T-helper 17 cell (primary cell): ENCODE data around the gene GAB4. TPM values are rescaled to one million over a fixed set of nuclear protein-coding genes. Genes with fewer than 3 reads are reported as not detected.

ENCODE experiments used
- ATAC-seq: fragments of 150-1000 bp; cut with Tn5 transposase; 2 replicates; pipeline ENCODE4 v1.10.0; 2021; ENCODE audit warnings: mild to moderate bottlenecking, moderate library complexity
- DNase-seq, 3 donors: peaks; one replicate each; pipeline versions ENCODE4 v3.0.0 to v3.0.0-alpha.2; 2020 to 2021
- H3K9me3 ChIP-seq: one replicate; pipeline ENCODE4 v1.7.0; 2013; ENCODE audit warnings: low read length, mild to moderate bottlenecking; ENCODE audit not compliant: control insufficient read depth, poor library complexity, severe bottlenecking
- H3K27ac Mint-ChIP-seq: one replicate; pipeline ENCODE4 v1.8.0; 2022; ENCODE audit warnings: mild to moderate bottlenecking, moderate library complexity, mixed read lengths
- H3K27me3 Mint-ChIP-seq: one replicate; pipeline ENCODE4 v1.8.0; 2022; ENCODE audit warnings: mixed read lengths
- H3K36me3 Mint-ChIP-seq: one replicate; pipeline ENCODE4 v1.8.0; 2022; ENCODE audit warnings: low read depth, mixed read lengths
- H3K4me1 Mint-ChIP-seq: one replicate; pipeline ENCODE4 v1.8.0; 2022; ENCODE audit warnings: mild to moderate bottlenecking, mixed read lengths
- H3K4me3 Mint-ChIP-seq: one replicate; pipeline ENCODE4 v1.8.0; 2022; ENCODE audit warnings: mild to moderate bottlenecking, moderate library complexity, mixed read lengths
- total RNA-seq, 4 donors: library from RNA in 2 of 4; stranded (reverse) in 2 of 4; gene quantifications; one replicate each; pipeline ENCODE4 v1.2.3 and lab custom pipeline; 2022 to 2026

Gene GAB4
- total RNA-seq, 2 donors from 2014 or later = not detected

DNA sequence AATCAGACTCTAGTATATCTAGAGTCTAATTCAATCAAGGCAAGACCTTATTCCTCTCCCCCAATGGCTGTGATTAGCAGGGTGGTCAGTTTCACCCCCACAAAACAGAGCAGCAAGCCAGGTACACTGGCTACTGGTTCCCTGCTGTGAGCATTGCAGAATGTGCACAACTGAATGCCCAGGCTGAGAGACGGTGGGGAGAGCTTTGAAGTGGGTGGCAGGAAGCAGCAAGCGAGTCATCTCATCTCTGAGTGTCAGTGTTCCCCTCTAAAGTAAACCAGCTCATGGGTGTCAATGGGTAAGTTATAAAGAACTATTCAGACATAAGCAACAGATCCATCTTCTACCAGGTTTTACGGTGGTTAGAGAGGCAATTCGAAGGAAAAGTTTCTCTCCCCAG lies 37.6 kb downstream of the GAB4 start:
- Mint-ChIP-seq H3K4me1 (peaks cover 4% of the 10 kb centered on the region), H3K27ac (no peak overlapping the region), H3K27me3 (peaks cover 85% of the 10 kb centered on the region), H3K36me3 (peaks cover 7% of the 10 kb centered on the region), H3K4me3 (no peak overlapping the region)
- DNase-seq (no peak), ATAC-seq (no peak)
- H3K9me3 ChIP-seq = no peaks in the 10 kb centered on the region

- Mint-ChIP-seq H3K4me3 (no peak overlapping the region), H3K27ac (no peak overlapping the region), H3K36me3 (peaks cover 7% of the 10 kb centered on the region), H3K27me3 (peaks cover 88% of the 10 kb centered on the region), H3K4me1 (peaks cover 4% of the 10 kb centered on the region)
- DNase-seq (no peak), ATAC-seq (no peak)
- no peaks in the 10 kb centered on the region for H3K9me3 ChIP-seq
Observed at GRCh38 chr22:16969508-16970327, 38.3 kb downstream of the GAB4 start.

- no peaks in the 10 kb centered on the region for H3K4me1 Mint-ChIP-seq
- peaks cover 85% of the 10 kb centered on the region for H3K27me3 Mint-ChIP-seq
- H3K36me3 Mint-ChIP-seq = peaks cover 7% of the 10 kb centered on the region
- DNase-seq (no peak), ATAC-seq (no peak)
- no peak overlapping the region for H3K27ac Mint-ChIP-seq
- no peaks in the 10 kb centered on the region for H3K9me3 ChIP-seq
- H3K4me3 Mint-ChIP-seq = no peak overlapping the region
Observed at GRCh38 chr22:16968218-16968595, 39.8 kb downstream of the GAB4 start.

DNA sequence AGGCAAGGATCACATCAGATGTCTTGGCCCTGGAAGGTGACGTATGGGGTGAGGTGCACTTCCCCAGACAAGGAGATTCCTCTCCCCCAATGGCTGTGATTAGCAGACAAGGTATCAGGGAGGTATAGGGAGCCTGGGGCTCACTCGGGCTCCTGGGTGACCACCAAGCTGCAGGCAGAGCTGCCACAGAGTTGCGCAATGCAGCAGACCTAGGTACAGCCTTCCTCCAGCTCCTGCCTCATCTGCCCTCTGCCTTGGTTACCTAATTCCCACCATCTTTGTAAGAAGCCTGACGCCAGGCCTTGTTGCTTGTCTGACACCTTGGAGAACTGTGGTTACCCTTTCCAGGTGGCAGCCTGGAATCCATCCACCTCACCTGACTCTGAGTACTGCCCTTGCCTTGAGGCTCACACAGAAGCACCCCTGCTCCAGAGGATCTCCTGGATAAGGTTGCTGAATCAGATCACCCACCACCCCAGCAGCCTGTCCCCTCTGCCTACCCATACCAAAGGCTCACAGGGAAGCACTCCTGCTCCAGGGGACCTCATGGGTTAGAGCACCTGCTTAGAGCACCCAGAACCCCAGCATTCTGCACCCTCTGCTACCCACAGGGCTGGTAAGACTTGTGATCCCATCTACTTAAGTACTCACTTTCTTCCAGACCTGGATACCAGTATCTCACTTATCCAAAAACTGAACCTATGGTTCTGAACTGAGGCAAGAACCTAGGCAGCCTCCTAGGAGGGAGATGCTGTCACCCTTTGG lies 40.4 kb downstream of the GAB4 start:
- peaks cover 4% of the 10 kb centered on the region for H3K36me3 Mint-ChIP-seq
- H3K4me1 Mint-ChIP-seq = no peaks in the 10 kb centered on the region
- no peak overlapping the region for H3K4me3 Mint-ChIP-seq

DNA sequence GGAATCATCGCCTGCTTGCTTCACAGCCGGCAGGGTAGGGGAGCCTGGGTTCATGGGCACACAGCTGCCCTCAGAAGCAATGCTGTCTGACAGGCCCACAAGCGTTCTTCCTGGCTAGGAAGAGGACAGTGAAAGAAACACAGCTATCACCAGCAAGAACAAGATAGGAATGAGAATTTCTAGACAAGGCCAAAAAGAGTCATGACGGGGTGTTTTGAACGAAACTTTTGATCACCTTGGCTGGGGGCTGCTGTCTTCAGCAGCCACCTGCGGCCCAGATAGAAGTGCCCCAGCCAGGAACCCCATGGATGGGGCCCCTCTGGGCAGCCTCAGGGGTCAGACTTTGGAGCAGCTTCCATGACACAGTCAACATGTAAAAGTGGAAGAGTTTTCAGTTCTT lies 41.8 kb downstream of the GAB4 start:
- ATAC-seq (no peak), DNase-seq (no peak)
- Mint-ChIP-seq H3K27ac (peak overlapping the region; percentile 16), H3K36me3 (peaks cover 2% of the 10 kb centered on the region), H3K27me3 (peaks cover 68% of the 10 kb centered on the region), H3K4me1 (no peaks in the 10 kb centered on the region), H3K4me3 (no peak overlapping the region)
- H3K9me3 ChIP-seq = no peaks in the 10 kb centered on the region

More for the DNA sequence above, 40.4 kb downstream of the GAB4 start:
- peaks cover 82% of the 10 kb centered on the region for H3K27me3 Mint-ChIP-seq
- no peak for DNase-seq
- no peak overlapping the region for H3K27ac Mint-ChIP-seq
- H3K9me3 ChIP-seq = no peaks in the 10 kb centered on the region
- ATAC-seq = no peak

- Mint-ChIP-seq H3K4me3 (no peak overlapping the region), H3K27ac (no peak overlapping the region), H3K4me1 (no peaks in the 10 kb centered on the region), H3K36me3 (peaks cover 2% of the 10 kb centered on the region), H3K27me3 (peaks cover 63% of the 10 kb centered on the region)
- DNase-seq = no peak
- no peak for ATAC-seq
- no peaks in the 10 kb centered on the region for H3K9me3 ChIP-seq
Observed at GRCh38 chr22:16965560-16965959, 42.5 kb downstream of the GAB4 start.

- Mint-ChIP-seq H3K27me3 (peaks cover 58% of the 10 kb centered on the region), H3K4me1 (no peaks in the 10 kb centered on the region), H3K4me3 (no peak overlapping the region), H3K36me3 (peaks cover 2% of the 10 kb centered on the region), H3K27ac (no peak overlapping the region)
- ATAC-seq = no peak
- no peaks in the 10 kb centered on the region for H3K9me3 ChIP-seq
- DNase-seq = no peak
Observed at GRCh38 chr22:16965083-16965482, 42.9 kb downstream of the GAB4 start.

- peaks cover 2% of the 10 kb centered on the region for H3K36me3 Mint-ChIP-seq
- H3K27ac Mint-ChIP-seq = no peak overlapping the region
Observed at GRCh38 chr22:16964366-16964765, 43.7 kb downstream of the GAB4 start.

GRCh38 chr22:16963189-16963945 lies 44.7 kb downstream of the GAB4 start:
- no peak for ATAC-seq

More at GRCh38 chr22:16964366-16964765, 43.7 kb downstream of the GAB4 start:
- Mint-ChIP-seq H3K4me1 (no peaks in the 10 kb centered on the region), H3K27me3 (peaks cover 51% of the 10 kb centered on the region), H3K4me3 (no peak overlapping the region)
- no peaks in the 10 kb centered on the region for H3K9me3 ChIP-seq
- no peak for ATAC-seq
- DNase-seq = no peak

GRCh38 chr22:16962501-16962900 lies 45.5 kb downstream of the GAB4 start:
- peaks cover 33% of the 10 kb centered on the region for H3K27me3 Mint-ChIP-seq
- H3K36me3 Mint-ChIP-seq = no peaks in the 10 kb centered on the region
- H3K27ac Mint-ChIP-seq = no peak overlapping the region
- DNase-seq (no peak), ATAC-seq (no peak)
- no peaks in the 10 kb centered on the region for H3K9me3 ChIP-seq
- H3K4me3 Mint-ChIP-seq = no peak overlapping the region
- no peaks in the 10 kb centered on the region for H3K4me1 Mint-ChIP-seq

More at GRCh38 chr22:16963189-16963945, 44.7 kb downstream of the GAB4 start:
- H3K27ac Mint-ChIP-seq = no peak overlapping the region
- peak overlapping the region; percentile 45 for H3K4me3 Mint-ChIP-seq
- H3K36me3 Mint-ChIP-seq = no peaks in the 10 kb centered on the region
- H3K27me3 Mint-ChIP-seq = peaks cover 42% of the 10 kb centered on the region
- no peak for DNase-seq
- no peaks in the 10 kb centered on the region for H3K4me1 Mint-ChIP-seq
- no peaks in the 10 kb centered on the region for H3K9me3 ChIP-seq

DNA sequence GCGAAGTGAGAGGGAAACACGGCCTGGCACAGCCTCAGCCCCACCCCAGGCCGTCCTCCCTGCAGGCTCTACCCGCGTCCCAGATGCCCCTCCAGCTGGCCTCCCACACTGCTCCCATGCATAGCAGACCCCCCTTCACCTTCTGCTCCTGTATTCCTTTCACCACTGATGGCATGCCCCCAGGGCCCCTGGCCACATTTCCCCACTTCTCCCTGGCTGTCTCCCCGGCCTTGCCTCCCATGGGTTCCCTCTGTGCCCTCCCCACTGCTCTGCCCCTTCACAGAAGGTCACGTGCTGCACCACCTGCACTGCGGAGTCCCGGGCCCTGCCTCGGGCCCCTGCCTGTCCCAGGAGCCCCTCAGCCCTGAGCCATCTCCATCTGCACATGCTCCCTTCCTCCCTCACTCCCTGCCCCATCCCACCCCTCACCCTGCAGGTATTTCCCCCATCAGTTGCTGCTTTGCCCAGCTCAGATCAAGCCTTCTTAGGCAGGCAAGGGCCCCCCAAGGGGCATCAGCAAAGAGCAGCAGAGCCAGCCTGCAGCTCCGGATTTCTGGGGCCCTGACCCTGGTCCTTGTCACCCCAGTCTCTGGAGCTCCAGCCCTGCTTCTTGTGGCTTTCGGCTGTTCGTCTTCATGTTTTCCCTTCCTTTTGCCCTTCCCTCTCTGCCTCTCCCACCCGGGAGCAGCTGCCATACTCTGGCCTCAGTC lies 46.4 kb downstream of the GAB4 start:
- DNase-seq (no peak), ATAC-seq (no peak)
- Mint-ChIP-seq H3K27me3 (peaks cover 33% of the 10 kb centered on the region), H3K27ac (no peak overlapping the region), H3K4me1 (no peaks in the 10 kb centered on the region), H3K36me3 (no peaks in the 10 kb centered on the region), H3K4me3 (no peak overlapping the region)
- H3K9me3 ChIP-seq = no peaks in the 10 kb centered on the region

- peaks cover 25% of the 10 kb centered on the region for H3K27me3 Mint-ChIP-seq
- no peak for ATAC-seq
- peak overlapping the region; percentile 72 for H3K27ac Mint-ChIP-seq
- H3K36me3 Mint-ChIP-seq = no peaks in the 10 kb centered on the region
- DNase-seq = no peak
- H3K9me3 ChIP-seq = no peaks in the 10 kb centered on the region
- peaks cover under 1% of the 10 kb centered on the region for H3K4me1 Mint-ChIP-seq
- no peak overlapping the region for H3K4me3 Mint-ChIP-seq
Observed at GRCh38 chr22:16960884-16961249, 47.2 kb downstream of the GAB4 start.
